ENCODE measurements around the gene LRRC9.
"Not testable (repeated sequence)": the region's sequence is repeated elsewhere in the genome, so short reads cannot be mapped to it uniquely, and the experiment has no call there.

LRRC9 gene

GRCh38 chr14:60093606-60094005, 173.7 kb downstream of the LRRC9 start:
- DNase-seq (ENCODE audit: low read depth) = no peak
- no peak for TF ChIP-seq CTCF (IDR thresholded peaks at IDR 0.05; ENCODE audit: insufficient read depth, low read depth, low read length, missing control alignments)
- H3K4me3 ChIP-seq (ENCODE audit: low read length) = peak overlapping the region; percentile 91

- DNase-seq (ENCODE audit: low read depth) = peak; percentile 39
- TF ChIP-seq CTCF (IDR thresholded peaks at IDR 0.05; ENCODE audit: insufficient read depth, low read depth, low read length, missing control alignments) = no peak
- no peak overlapping the region for H3K4me3 ChIP-seq (ENCODE audit: low read length)
Observed at GRCh38 chr14:60094306-60094897, 174.5 kb downstream of the LRRC9 start.

GRCh38 chr14:60095231-60095630, 175.3 kb downstream of the LRRC9 start:
- no peak for TF ChIP-seq CTCF (IDR thresholded peaks at IDR 0.05; ENCODE audit: insufficient read depth, low read depth, low read length, missing control alignments)
- DNase-seq (ENCODE audit: low read depth) = no peak
- H3K4me3 ChIP-seq (ENCODE audit: low read length) = no peak overlapping the region

- H3K4me3 ChIP-seq (ENCODE audit: low read length) = no peak overlapping the region
- DNase-seq (ENCODE audit: low read depth) = peak; percentile 83
Observed at GRCh38 chr14:60095781-60096450, 176.0 kb downstream of the LRRC9 start.

GRCh38 chr14:60097974-60098373, 178.0 kb downstream of the LRRC9 start:
- H3K4me3 ChIP-seq (ENCODE audit: low read length) = no peak overlapping the region
- DNase-seq (ENCODE audit: low read depth) = no peak
- no peak for TF ChIP-seq CTCF (IDR thresholded peaks at IDR 0.05; ENCODE audit: insufficient read depth, low read depth, low read length, missing control alignments)

More at GRCh38 chr14:60095781-60096450, 176.0 kb downstream of the LRRC9 start:
- no peak for TF ChIP-seq CTCF (IDR thresholded peaks at IDR 0.05; ENCODE audit: insufficient read depth, low read depth, low read length, missing control alignments)

- not testable (repeated sequence) for DNase-seq (ENCODE audit: low read depth)
Observed at GRCh38 chr14:60099855-60100254, 179.9 kb downstream of the LRRC9 start.

GRCh38 chr14:60101786-60102185, 181.8 kb downstream of the LRRC9 start:
- no peak for TF ChIP-seq CTCF (IDR thresholded peaks at IDR 0.05; ENCODE audit: insufficient read depth, low read depth, low read length, missing control alignments)

More at GRCh38 chr14:60099855-60100254, 179.9 kb downstream of the LRRC9 start:
- H3K4me3 ChIP-seq (ENCODE audit: low read length) = not testable (repeated sequence)

More at GRCh38 chr14:60101786-60102185, 181.8 kb downstream of the LRRC9 start:
- DNase-seq (ENCODE audit: low read depth) = peak; percentile 55
- H3K4me3 ChIP-seq (ENCODE audit: low read length) = no peak overlapping the region

Measured in epithelial cell of esophagus (primary cell).